ENCODE results near the gene GPBP1. TPM values are rescaled to one million over a fixed set of nuclear protein-coding genes. Genes with fewer than 3 reads are reported as not detected.

The GPBP1 gene
- total RNA-seq, 1 experiment from 2014 or later = 69.5 TPM

GRCh38 chr5:57211039-57211438 is 37.2 kb downstream of the GPBP1 start:
- peaks cover 29 to 50% of the 10 kb centered on the region in 2 experiments for H3K4me1 ChIP-seq (ENCODE audit: control insufficient read depth in 1 of 2, insufficient read depth in 2 of 2, low read length in 2 of 2)
- H3K4me3 ChIP-seq (replicated peaks in 1 of 2; ENCODE audit: low read depth in 1 of 2, low read length in 2 of 2) = no peak overlapping the region
- ChIA-PET POLR2A (no interaction called here), CTCF (no interaction called here), RAD21 (ENCODE audit: low non-redundant PET in 1 of 2, low total read pairs in 2 of 2, uncharacterized antibody in 2 of 2, unreplicated experiment in 2 of 2) (no interaction called here)
- H3K79me2 ChIP-seq (ENCODE audit: insufficient read depth, low read length) = peaks cover 100% of the 10 kb centered on the region
- peaks cover 0 to 9% of the 10 kb centered on the region in 2 experiments; a peak in 2 of 4 replicates for H3K36me3 ChIP-seq (ENCODE audit: control insufficient read depth in 1 of 2, insufficient read depth in 2 of 2, low read length in 2 of 2)
- no peak overlapping the region for H3K9ac ChIP-seq (ENCODE audit: low read length)
- DNase-seq (ENCODE audit: low read depth, low spot score) (no peak), ATAC-seq (no peak)
- intact Hi-C loops (cut with micrococcal nuclease) = no loop called here
- no peak overlapping the region for H2AFZ ChIP-seq (ENCODE audit: low read depth, low read length, poor library complexity, severe bottlenecking)
- H3K27ac ChIP-seq (ENCODE audit: low read depth, low read length) = no peak overlapping the region
- H4K20me1 ChIP-seq (ENCODE audit: insufficient read depth) = peaks cover 42% of the 10 kb centered on the region
- no peaks in the 10 kb centered on the region for H3K27me3 ChIP-seq (ENCODE audit: insufficient read depth, low read length)
- H3K4me2 ChIP-seq (ENCODE audit: low read length) = no peak overlapping the region
- TF ChIP-seq JUND (IDR thresholded peaks at IDR 0.05) = no peak
- TF ChIP-seq POLR2A (IDR thresholded peaks at IDR 0.05; ENCODE audit: borderline replicate concordance, extremely low read depth, insufficient read depth, insufficient read length) = no peak
- no peak for TF ChIP-seq ZFX (IDR thresholded peaks at IDR 0.05)
- TF ChIP-seq ELF1 (IDR thresholded peaks at IDR 0.05; ENCODE audit: borderline replicate concordance, low read depth) = no peak
- TF ChIP-seq, protein P1, sequence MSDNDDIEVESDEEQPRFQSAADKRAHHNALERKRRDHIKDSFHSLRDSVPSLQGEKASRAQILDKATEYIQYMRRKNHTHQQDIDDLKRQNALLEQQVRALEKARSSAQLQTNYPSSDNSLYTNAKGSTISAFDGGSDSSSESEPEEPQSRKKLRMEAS (IDR thresholded peaks at IDR 0.05) = no peak
- TF ChIP-seq CBX3 (IDR thresholded peaks at IDR 0.05; ENCODE audit: low read depth) = no peak
- no peak for TF ChIP-seq YY1 (IDR thresholded peaks at IDR 0.05; ENCODE audit: extremely low read depth, insufficient replicate concordance, low read depth, low read length)
- no peak for TF ChIP-seq ZNF274 (IDR thresholded peaks at IDR 0.05; ENCODE audit: low read depth, low read length)
- no peak for TF ChIP-seq CTCF (IDR thresholded peaks at IDR 0.05 in 2 of 3, conservative IDR thresholded peaks at IDR 0.05 in 1 of 3; ENCODE audit: borderline replicate concordance in 1 of 3, insufficient read depth in 1 of 3, low read depth in 2 of 3, low read length in 2 of 3)
- no peak for TF ChIP-seq SRF (IDR thresholded peaks at IDR 0.05; ENCODE audit: low read depth)
- TF ChIP-seq, protein P2, sequence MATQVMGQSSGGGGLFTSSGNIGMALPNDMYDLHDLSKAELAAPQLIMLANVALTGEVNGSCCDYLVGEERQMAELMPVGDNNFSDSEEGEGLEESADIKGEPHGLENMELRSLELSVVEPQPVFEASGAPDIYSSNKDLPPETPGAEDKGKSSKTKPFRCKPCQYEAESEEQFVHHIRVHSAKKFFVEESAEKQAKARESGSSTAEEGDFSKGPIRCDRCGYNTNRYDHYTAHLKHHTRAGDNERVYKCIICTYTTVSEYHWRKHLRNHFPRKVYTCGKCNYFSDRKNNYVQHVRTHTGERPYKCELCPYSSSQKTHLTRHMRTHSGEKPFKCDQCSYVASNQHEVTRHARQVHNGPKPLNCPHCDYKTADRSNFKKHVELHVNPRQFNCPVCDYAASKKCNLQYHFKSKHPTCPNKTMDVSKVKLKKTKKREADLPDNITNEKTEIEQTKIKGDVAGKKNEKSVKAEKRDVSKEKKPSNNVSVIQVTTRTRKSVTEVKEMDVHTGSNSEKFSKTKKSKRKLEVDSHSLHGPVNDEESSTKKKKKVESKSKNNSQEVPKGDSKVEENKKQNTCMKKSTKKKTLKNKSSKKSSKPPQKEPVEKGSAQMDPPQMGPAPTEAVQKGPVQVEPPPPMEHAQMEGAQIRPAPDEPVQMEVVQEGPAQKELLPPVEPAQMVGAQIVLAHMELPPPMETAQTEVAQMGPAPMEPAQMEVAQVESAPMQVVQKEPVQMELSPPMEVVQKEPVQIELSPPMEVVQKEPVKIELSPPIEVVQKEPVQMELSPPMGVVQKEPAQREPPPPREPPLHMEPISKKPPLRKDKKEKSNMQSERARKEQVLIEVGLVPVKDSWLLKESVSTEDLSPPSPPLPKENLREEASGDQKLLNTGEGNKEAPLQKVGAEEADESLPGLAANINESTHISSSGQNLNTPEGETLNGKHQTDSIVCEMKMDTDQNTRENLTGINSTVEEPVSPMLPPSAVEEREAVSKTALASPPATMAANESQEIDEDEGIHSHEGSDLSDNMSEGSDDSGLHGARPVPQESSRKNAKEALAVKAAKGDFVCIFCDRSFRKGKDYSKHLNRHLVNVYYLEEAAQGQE (IDR thresholded peaks at IDR 0.05; ENCODE audit: low read depth) = no peak
- TF ChIP-seq ATF3 (IDR thresholded peaks at IDR 0.05) = no peak
- no peak for TF ChIP-seq TCF7L2 (IDR thresholded peaks at IDR 0.05; ENCODE audit: borderline replicate concordance, extremely low read depth, insufficient read depth, insufficient read length)
- TF ChIP-seq SP1 (IDR thresholded peaks at IDR 0.05; ENCODE audit: low read depth) = no peak
- TF ChIP-seq EZH2 (IDR thresholded peaks at IDR 0.05) = no peak
- no peak for TF ChIP-seq ZBTB33 (IDR thresholded peaks at IDR 0.05; ENCODE audit: extremely low read depth, insufficient replicate concordance, low read length)
- TF ChIP-seq FOSL1 (IDR thresholded peaks at IDR 0.05; ENCODE audit: low read depth) = no peak
- TF ChIP-seq RAD21 (IDR thresholded peaks at IDR 0.05; ENCODE audit: low read depth) = no peak
- TF ChIP-seq EGR1 (IDR thresholded peaks at IDR 0.05; ENCODE audit: low read depth) = no peak
- no peak for TF ChIP-seq POLR2AphosphoS5 (IDR thresholded peaks at IDR 0.05; ENCODE audit: low read depth, low read length)
- no peaks in the 10 kb centered on the region for H3K9me3 ChIP-seq (ENCODE audit: control insufficient read depth in 1 of 2, insufficient read depth in 1 of 2, low read depth in 1 of 2, low read length in 2 of 2)
- BruUV-seq (replicated peaks) = no TSS peak
- H3K9me2 ChIP-seq (ENCODE audit: insufficient read depth) = no peaks in the 10 kb centered on the region
